Skin of body (tissue), 2 donors: ENCODE results near the gene BUB3. TPM values are rescaled to one million over a fixed set of nuclear protein-coding genes. Genes with fewer than 3 reads are reported as not detected.

Source experiments
- DNase-seq: peaks from one replicate; lab custom pipeline; 2025; lab: John Stamatoyannopoulos, UW
- total RNA-seq: library from RNA; depleted of rRNA; stranded (reverse); fragments of >200 nt; gene quantifications from one replicate; pipeline ENCODE4 v1.2.3, GENCODE V29; 2014

The BUB3 gene
- total RNA-seq, 1 donor from 2014 or later: 117 TPM

DNA sequence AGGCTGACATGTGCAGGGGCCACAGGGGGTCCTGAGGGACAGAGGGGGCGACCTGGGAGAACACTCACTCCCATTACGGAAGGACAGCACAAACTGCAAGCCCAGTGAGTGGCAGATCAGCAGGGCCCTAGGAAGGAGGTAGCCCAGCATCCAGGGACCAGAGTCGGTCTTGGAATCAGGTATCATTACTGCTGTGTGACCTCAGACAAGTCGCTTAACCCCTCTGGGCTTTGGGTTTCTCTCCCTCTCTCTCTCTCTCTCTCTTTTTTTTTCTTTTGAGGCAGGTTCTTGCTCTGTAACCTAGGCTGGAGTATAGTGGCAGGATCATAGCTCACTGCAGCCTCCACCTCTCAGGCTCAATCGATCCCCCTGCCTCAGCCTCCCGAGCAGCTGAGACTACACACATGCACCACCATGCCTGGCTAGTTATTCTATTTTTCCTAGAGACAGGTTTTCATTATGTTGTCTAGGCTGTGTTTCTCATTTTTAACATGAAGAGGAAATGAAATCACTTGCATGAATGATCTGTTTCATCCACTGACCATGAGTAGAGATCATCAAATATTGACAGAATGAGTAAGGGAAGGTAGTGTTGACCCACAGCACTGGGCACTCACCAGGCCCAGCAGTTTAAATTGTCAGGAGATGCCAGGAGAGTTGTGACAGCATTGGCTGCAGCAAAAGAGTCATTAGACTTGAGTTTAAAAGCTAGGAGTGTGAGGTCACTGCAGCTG, 49.4 kb downstream of the BUB3 start:
- no peak for DNase-seq

- DNase-seq: peak; percentile 24
Observed at GRCh38 chr10:123204127-123204461, 49.9 kb downstream of the BUB3 start.

DNA sequence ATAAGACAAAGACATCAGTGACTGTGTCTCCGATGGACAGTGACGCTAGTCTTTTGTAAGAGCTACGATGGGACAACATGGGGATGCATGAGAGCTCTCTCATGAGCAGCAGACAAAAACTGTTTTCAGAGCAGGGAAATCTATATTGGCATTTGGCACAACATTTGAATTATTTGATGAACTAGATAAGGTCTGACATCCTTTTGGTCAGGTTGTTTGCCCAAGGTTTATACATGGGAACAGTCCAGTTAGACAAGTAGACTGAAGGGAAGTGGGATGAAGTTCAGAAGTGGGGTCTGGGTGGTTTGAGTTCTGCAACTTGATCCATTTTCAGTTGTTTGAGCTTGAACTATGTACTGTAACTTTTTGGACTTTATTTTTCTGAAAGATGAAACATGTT, 50.8 kb downstream of the BUB3 start:
- no peak for DNase-seq

GRCh38 chr10:123212063-123212462, 57.9 kb downstream of the BUB3 start:
- DNase-seq: no peak

GRCh38 chr10:123212640-123213039, 58.4 kb downstream of the BUB3 start:
- DNase-seq: no peak

GRCh38 chr10:123213192-123213591, 59.0 kb downstream of the BUB3 start:
- DNase-seq: no peak

Other genes with a start within 250 kb of the BUB3 start
- gene FAM24A, start 243.8 kb upstream of the BUB3 start, total RNA-seq: not detected
- gene C10orf88, start 200.2 kb upstream of the BUB3 start, total RNA-seq: 13.4 TPM
- 4.1 TPM for gene PSTK, start 174.0 kb upstream of the BUB3 start, total RNA-seq
- gene IKZF5, start 145.6 kb upstream of the BUB3 start, total RNA-seq: 11.8 TPM
- 13.1 TPM for gene ACADSB, start 145.4 kb upstream of the BUB3 start, total RNA-seq
- gene HMX3, start 18.4 kb upstream of the BUB3 start, total RNA-seq: not detected
- gene HMX2, start 6.3 kb upstream of the BUB3 start, total RNA-seq: not detected